KG1 (cell line): ENCODE results near the gene GAL.
"Not testable (repeated sequence)": the region's sequence is repeated elsewhere in the genome, so short reads cannot be mapped to it uniquely, and the experiment has no call there.

ENCODE experiments used
- DNase-seq: peaks from one replicate; lab custom pipeline; 2025; lab: John Stamatoyannopoulos, UW

GAL gene

DNA sequence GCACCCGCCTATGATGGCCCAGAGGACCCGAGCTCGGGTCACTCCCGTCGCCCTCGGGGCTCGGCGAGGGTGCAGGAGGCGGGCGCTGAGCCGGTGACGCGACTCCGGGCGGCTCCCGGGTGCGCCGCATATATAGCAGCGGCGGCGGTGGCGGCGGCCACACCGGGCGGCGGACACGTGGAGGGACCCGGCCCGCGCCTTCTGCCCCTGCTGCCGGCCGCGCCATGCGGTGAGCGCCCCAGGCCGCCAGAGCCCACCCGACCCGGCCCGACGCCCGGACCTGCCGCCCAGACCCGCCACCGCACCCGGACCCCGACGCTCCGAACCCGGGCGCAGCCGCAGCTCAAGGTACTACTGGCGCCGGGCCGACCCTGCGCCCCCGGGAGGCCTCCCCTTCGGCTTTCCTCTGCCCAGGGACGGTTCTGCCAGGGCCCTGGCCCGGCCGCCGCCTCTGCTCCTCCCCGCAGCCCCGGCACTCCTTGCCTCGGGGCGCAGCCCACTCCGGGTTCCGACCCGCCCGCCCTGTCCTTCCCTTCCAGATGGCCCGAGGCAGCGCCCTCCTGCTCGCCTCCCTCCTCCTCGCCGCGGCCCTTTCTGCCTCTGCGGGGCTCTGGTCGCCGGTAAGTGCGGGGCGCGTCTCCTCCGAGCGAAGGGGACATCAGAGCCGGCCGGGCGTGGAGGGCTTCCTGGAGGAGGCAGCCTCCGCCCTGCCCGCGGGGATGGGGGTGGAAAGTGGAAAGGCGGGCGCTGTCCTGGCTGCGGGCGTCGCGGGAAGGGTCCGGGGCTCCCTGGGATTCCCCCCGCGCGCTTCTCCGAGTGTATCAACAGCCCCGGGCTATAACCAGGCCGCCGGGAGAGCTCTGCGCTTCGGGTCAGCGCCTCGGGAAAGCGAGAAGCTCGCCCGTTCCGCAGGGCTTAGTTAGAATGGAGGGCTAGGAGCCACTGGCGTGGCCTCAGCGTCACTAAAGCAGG is at the start of gene GAL:
TSS of gene GAL (plus strand) at position 160 of the 972 bp plus-strand sequence. CDS start at position 540, 380 bp downstream.
- DNase-seq = no peak

- not testable (repeated sequence) for DNase-seq
Observed at GRCh38 chr11:68634606-68635005, 49.7 kb upstream of the GAL start.

- not testable (repeated sequence) for DNase-seq
Observed at GRCh38 chr11:68635172-68635571, 49.2 kb upstream of the GAL start.

DNA sequence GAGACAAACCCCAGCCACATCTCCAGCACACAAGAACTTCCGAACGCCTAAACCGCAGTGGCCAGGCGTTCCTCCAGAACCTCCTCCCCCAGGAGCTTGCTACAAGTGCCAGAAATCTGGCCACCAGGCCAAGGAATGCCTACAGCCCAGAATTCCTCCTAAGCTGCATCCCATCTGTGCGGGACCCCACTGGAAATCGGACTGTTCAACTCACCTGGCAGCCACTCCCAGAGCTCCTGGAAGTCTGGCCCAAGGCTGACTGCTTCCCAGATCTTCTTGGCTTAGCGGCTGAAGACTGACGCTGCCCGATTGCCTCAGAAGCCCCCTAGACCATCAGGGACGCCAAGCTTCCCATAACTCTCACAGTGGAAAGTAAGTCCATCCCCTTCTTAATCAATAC is 48.5 kb upstream of the GAL start:
- not testable (repeated sequence) for DNase-seq

GRCh38 chr11:68639322-68639721 is 45.0 kb upstream of the GAL start:
- not testable (repeated sequence) for DNase-seq

GRCh38 chr11:68641880-68642279 is 42.5 kb upstream of the GAL start:
- no peak for DNase-seq

GRCh38 chr11:68643585-68643984 is 40.8 kb upstream of the GAL start:
- DNase-seq = no peak

DNA sequence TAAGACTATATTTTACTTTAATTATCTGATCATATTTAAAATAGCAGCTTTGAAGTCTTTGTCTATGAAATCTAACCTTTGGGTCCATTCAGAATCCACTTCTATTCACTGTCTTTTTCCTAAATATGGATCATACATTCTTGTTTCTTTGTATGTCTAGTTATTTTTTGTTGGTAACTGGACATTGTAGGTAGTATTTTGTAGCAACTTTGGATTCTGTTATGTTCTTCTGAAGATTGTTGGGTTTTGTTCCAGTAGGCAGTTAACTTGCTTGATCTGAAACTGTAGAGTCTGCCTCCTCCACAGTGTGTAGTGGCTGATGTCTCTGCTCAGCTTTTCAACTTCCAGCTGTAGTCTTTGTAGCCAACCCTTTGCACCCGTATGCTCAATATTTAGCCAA is 37.5 kb upstream of the GAL start:
- no peak for DNase-seq

GRCh38 chr11:68649851-68650555 is 34.3 kb upstream of the GAL start:
- no peak for DNase-seq

DNA sequence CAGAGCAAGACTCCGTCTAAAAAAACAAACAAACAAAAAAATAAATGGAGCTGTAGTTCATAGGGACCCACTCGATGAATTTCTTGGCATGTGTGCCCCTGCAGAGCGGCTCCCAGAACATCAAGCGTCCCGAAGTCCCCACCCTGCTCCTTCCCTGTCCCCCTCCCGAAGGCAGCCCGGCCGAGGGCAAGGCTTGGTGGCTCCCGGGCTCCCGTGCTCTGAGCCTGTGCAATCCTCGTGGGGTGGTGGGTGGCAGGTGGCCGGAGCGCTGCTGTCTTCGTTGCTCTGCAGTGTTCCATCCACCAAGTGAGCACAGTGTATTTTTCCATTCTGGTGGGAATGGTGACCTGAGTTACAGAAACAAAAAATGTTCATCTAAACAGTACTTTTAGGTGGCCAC is 33.5 kb upstream of the GAL start:
- DNase-seq = no peak

- no peak for DNase-seq
Observed at GRCh38 chr11:68651208-68651984, 32.9 kb upstream of the GAL start.

DNA sequence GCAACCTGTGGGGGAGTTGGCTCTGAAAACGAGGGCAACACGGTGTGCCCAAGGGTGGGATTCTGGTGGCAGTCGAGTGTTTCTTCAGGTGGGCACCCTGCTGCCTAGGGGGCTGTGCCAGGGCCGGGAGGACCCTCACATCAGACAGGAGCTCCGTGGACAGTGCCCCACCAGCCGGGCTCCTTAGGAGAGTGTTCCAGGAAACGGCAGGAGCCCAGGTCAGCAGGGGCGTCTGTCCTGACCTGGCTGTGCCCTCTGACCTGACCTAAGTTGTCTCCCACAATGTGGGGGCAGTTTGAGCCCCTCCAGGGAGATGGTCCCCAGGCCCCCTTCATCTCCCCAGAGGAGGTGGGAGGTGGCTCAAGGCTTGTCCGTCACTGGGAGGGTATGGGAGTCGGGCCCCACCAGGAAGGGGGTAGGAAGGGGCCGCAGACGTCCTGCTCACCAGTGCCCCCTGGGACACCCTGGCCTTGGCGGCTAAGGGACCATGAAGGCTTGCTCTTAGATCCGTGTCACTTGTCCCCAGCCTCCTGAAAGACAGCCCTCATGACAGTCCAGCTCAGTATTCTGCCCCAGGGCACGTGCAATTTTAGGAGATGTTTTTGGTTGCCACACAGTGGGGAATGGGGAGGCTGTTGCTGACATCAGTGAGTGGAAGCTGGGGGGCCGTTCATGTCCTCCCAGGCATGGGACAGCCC is 32.2 kb upstream of the GAL start:
- DNase-seq = no peak

DNA sequence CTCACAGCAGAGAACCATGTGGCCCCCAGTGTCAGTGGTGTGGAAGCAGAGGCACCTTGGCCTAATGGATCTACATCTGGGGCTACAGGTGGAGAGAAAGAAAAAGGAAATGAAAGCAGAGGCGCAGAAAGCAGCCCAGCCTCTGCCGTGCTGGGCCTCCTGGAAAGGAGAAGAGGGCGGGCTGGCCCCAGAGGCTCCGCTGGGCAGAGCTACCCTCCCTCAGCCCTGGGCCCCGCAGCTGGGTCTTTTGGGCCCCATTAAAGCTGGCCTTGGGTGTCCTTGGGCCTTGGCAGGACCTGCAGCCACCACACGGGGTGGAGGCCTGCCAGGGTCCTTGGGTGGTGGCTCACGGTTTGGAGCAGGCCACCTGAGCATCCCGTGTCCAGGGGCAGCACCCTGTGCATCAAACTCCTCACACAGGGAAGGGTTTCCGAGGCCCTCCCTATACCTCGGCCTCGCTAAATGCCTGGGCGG is 31.6 kb upstream of the GAL start:
- no peak for DNase-seq

- DNase-seq = no peak
Observed at GRCh38 chr11:68653486-68654430, 30.6 kb upstream of the GAL start.

GRCh38 chr11:68654978-68655377 is 29.4 kb upstream of the GAL start:
- no peak for DNase-seq

- DNase-seq = no peak
Observed at GRCh38 chr11:68655406-68655805, 28.9 kb upstream of the GAL start.

DNA sequence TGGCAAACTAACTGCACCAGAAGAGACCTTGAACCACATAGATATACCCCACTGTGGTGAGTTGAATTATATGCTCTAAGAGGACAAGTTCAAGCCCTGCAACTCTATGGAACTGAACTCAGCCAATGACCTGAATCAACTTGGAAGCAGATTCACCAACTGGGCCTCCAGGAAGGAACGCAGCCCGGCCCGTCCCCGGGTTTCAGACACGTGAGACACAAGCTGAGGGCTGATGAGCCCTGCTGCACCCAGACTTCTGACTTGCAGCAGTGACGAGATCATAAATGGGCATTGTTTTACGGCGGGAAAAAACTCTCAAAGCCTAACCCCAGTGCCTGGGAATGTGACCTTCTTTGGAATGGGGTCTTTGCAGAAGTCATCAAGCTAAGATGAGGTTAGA is 28.5 kb upstream of the GAL start:
- no peak for DNase-seq

DNA sequence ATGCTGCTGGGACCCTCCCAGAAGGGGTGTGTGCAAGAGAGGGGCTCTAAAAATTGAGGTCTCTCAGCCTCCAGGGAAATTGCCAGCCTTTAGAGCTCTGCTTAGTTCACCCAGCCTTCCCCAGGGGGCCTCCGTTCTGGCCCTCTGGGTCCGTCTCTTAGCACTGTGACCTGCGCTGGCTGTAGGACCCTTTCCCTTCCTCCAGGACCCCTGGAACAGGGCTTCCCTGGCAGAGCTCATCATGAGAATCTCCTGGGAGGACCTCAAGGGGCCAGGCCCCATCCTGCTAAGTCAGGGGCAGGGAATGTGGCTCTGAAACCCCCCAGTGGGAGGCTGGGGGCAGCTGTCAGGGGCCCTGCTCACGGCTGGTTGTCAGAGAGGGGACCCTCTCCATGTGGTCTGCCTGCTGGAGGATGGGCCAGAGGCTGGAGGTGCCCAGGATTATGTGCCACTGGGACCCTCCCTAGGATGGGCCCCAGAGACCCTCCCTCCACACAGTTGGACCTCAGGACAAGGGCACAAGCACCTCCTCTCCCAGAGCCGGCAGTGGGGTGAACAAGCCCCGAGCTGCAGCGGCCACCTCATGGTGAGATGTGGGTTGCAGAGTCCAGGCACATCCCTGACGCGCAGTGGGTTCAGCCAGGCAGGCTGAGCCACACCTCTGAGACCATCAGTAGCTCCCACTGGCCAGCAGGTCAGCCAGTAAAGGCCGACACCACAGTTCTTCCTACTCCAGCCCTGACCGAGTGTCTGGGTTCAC is 27.1 kb upstream of the GAL start:
- no peak for DNase-seq

DNA sequence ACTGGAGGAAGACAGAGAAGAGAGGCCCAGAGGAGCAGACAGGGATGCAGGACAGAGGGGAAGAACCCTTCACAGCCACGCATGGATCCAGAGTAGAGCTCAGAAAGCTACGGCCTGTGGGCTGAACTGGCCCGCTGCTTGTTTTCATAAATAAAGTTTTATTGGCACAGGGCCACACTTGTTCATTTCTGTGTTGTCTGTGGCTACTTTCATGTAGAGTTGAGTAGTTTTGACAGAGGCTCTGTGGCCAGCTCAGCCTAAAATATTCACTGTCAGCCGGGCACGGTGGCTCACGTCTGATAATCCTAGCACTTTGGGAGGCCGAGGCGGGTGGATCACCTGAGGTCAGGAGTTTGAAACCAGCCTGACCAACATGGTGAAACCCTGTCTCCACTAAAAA is 26.2 kb upstream of the GAL start:
- no peak for DNase-seq

DNA sequence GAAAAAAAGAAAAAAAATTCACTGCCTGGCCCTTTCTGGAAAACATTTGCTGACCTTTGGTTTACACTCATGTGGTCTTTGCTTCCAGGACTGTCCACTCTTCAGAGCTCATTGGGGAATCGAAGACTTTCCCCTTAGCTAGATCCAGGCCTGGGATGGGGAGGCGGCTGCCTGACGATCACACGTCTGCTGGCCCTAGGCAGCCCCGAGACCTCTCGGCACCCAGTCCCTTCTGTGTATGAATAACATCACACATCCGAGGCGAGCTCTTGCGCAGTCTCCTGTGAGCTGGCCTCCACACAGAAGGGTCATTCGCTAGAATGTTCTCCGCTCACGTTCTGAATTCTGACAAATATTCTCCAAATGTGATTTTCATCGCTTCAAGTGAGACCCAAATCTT is 25.7 kb upstream of the GAL start:
- DNase-seq = no peak
